Neural progenitor cell (in vitro differentiated cells): Measurements from ENCODE around the gene HDAC1. TPM values are rescaled to one million over a fixed set of nuclear protein-coding genes. Genes with fewer than 3 reads are reported as not detected.

ENCODE experiments used
- DNase-seq: peaks from one replicate; pipeline ENCODE4 v3.0.0-alpha.2; 2016; ENCODE audit warnings: low spot score
- H2AFZ ChIP-seq: fragments of 200-600 bp; sonication (generic); replicated peaks from 2 replicates; pipeline ENCODE4 v1.6.1; 2016; ENCODE audit warnings: antibody characterized with exemption
- H3F3A ChIP-seq: fragments of 200-600 bp; sonication (generic); 2 replicates; pipeline ENCODE4 v1.6.1; 2016; ENCODE audit warnings: antibody characterized with exemption, low read depth
- H3K27ac ChIP-seq: fragments of 200-600 bp; sonication (generic); 2 replicates; pipeline ENCODE4 v1.5.1; 2016; ENCODE audit warnings: mild to moderate bottlenecking
- H3K27me3 ChIP-seq: fragments of 200-600 bp; sonication (generic); 2 replicates; pipeline ENCODE4 v1.6.1; 2016; ENCODE audit warnings: mild to moderate bottlenecking, moderate library complexity
- H3K36me3 ChIP-seq: fragments of 200-600 bp; sonication (generic); 2 replicates; pipeline ENCODE4 v1.5.1; 2016
- H3K4me1 ChIP-seq: fragments of 200-600 bp; sonication (generic); 2 replicates; pipeline ENCODE4 v1.6.1; 2016; ENCODE audit warnings: mixed run types
- H3K4me2 ChIP-seq: fragments of 200-600 bp; sonication (generic); 2 replicates; pipeline ENCODE4 v1.6.1; 2016
- H3K4me3 ChIP-seq: fragments of 200-600 bp; sonication (generic); 2 replicates; pipeline ENCODE4 v1.5.1; 2016
- H3K79me2 ChIP-seq: fragments of 200-600 bp; sonication (generic); 2 replicates; pipeline ENCODE4 v1.6.1; 2016; ENCODE audit warnings: low read depth
- H3K9ac ChIP-seq: fragments of 200-600 bp; sonication (generic); 2 replicates; pipeline ENCODE4 v1.6.1; 2016
- H3K9me3 ChIP-seq: fragments of 200-600 bp; sonication (generic); 2 replicates; pipeline ENCODE4 v1.5.1; 2016; ENCODE audit warnings: low read depth
- H4K20me1 ChIP-seq: fragments of 200-600 bp; sonication (generic); 2 replicates; pipeline ENCODE4 v1.6.1; 2016; ENCODE audit warnings: low read depth
- H3K27ac Mint-ChIP-seq: 3 replicates; pipeline ENCODE4 v1.8.0; 2021; ENCODE audit warnings: mixed read lengths
- H3K27me3 Mint-ChIP-seq: 2 replicates; pipeline ENCODE4 v1.8.0; 2022; ENCODE audit warnings: low read depth, mild to moderate bottlenecking, inconsistent platforms, moderate library complexity, mixed read lengths; ENCODE audit not compliant: insufficient read depth
- H3K36me3 Mint-ChIP-seq: 3 replicates; pipeline ENCODE4 v1.8.0; 2021; ENCODE audit warnings: mixed read lengths
- H3K4me1 Mint-ChIP-seq: 3 replicates; pipeline ENCODE4 v1.8.0; 2021; ENCODE audit warnings: mixed read lengths
- H3K4me3 Mint-ChIP-seq: 3 replicates; pipeline ENCODE4 v1.8.0; 2021; ENCODE audit warnings: mild to moderate bottlenecking, moderate library complexity, mixed read lengths
- H3K9me3 Mint-ChIP-seq: 3 replicates; pipeline ENCODE4 v1.8.0; 2020; ENCODE audit warnings: mixed read lengths
- CTCF ChIP-seq: fragments of 200-600 bp; sonication (generic); IDR thresholded peaks from 2 replicates; pipeline ENCODE4 v1.5.1; 2017; ENCODE audit warnings: antibody characterized with exemption, mild to moderate bottlenecking
- EZH2 ChIP-seq: fragments of 200-600 bp; sonication (generic); IDR thresholded peaks from 2 replicates; pipeline ENCODE4 v1.6.1; 2017; ENCODE audit warnings: antibody characterized with exemption, mild to moderate bottlenecking, moderate library complexity
- EZH2phosphoT487 ChIP-seq: fragments of 200-600 bp; sonication (generic); IDR thresholded peaks from 2 replicates; pipeline ENCODE4 v1.6.1; 2017; ENCODE audit warnings: antibody characterized with exemption
- total RNA-seq: library from RNA; depleted of rRNA; stranded (reverse); fragments of >200 nt; gene quantifications from 2 replicates; pipeline ENCODE4 v1.2.3, GENCODE V29; 2015; ENCODE audit warnings: low replicate concordance

Gene HDAC1
- total RNA-seq, 1 donor from 2014 or later, result 129 TPM

DNA sequence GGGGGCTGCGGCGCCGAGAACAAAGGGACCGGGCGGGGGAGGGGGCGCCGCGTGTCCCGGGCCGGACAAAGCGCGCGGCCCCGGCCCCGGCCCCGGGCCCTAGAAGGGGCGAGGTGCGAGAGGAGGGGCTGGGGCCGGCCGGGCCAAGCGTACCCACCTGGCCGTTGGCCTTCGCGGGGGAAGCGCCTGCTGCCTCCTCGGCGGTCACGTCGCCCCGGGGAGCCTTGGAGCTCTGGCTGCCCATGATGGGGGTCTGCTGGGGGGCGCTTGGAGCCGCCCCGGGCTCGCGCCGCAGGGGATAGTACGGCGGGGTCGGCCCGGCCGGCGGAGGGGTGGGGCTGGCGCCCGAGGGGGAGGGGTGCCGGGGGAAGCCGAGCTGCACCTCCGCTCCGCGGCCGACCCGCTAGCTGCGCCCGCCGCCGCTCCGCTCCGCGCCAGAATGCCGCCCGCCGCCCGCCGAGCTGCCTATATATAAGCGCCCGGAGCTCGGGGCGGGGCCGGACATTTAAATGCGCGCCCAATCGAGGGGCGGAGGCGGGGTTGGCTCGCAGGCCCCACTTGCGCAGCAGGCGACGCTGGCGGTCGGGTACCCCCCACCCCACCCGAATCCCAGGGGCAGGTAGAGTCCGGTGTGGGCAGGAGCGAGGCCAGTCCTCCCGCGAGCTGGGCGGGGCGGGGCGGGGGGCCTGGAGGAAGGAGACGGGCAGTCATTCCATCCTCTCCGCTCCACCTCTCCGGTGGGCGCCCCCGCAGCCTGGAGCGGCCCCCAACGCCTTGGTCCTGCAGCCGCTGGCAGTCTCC is 44.1 kb downstream of the HDAC1 start, which contains the start of gene MARCKSL1:
MARCKSL1 (minus strand) TSS at position 444 of the 801 bp plus-strand sequence; CDS start at position 244, 200 bp downstream.
- Mint-ChIP-seq H3K9me3 (no peaks in the 10 kb centered on the region), H3K4me1 (peaks cover 44% of the 10 kb centered on the region), H3K27me3 (peaks cover 24% of the 10 kb centered on the region), H3K4me3 (peak within 1 kb of the TSS; percentile 99), H3K36me3 (peaks cover 29% of the 10 kb centered on the region), H3K27ac (peak within 1 kb of the TSS; percentile 98)
- Histone ChIP-seq H4K20me1 (peaks cover 48% of the 10 kb centered on the region), H2AFZ (peak within 1 kb of the TSS; percentile 22), H3K36me3 (peaks cover 6% of the 10 kb centered on the region), H3K27me3 (peaks cover 7% of the 10 kb centered on the region), H3K27ac (peak within 1 kb of the TSS; percentile 93), H3K4me2 (peak within 1 kb of the TSS; percentile 100), H3K9me3 (no peaks in the 10 kb centered on the region), H3K9ac (peak within 1 kb of the TSS; percentile 96), H3K4me3 (peak within 1 kb of the TSS; percentile 100), H3K4me1 (peaks cover 36% of the 10 kb centered on the region), H3F3A (peaks cover 56% of the 10 kb centered on the region), H3K79me2 (peaks cover 35% of the 10 kb centered on the region)
- TF ChIP-seq EZH2 (peak; percentile 24), EZH2phosphoT487 (no peak), CTCF (no peak)
- peak; percentile 92 for DNase-seq

DNA sequence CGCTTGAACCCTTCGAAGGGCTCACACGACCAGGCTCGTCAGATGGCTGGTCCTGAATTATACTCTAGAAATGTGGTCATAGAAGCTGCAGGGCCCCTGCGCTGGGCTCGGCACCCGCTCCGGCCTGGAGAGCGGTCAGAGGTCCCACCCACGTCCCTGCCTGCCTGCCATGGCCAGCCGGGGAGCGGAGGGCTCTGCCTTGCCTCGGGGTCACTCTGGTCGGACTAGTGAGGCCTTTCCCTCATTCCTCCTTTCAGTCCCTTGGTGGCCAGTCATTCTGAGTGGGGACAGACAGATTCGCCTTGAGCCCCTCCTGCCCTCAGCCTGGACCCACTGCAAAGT is 44.7 kb downstream of the HDAC1 start:
- Histone ChIP-seq H3K36me3 (peaks cover 6% of the 10 kb centered on the region), H3K79me2 (peaks cover 35% of the 10 kb centered on the region), H2AFZ (peak overlapping the region; percentile 22), H3K4me3 (peak overlapping the region; percentile 100), H3K4me1 (peaks cover 36% of the 10 kb centered on the region), H3K9ac (no peak overlapping the region), H3K27me3 (peaks cover 7% of the 10 kb centered on the region), H3K27ac (no peak overlapping the region), H4K20me1 (peaks cover 43% of the 10 kb centered on the region), H3K9me3 (no peaks in the 10 kb centered on the region), H3K4me2 (peak overlapping the region; percentile 100), H3F3A (peaks cover 51% of the 10 kb centered on the region)
- H3K27me3 Mint-ChIP-seq, result peaks cover 21% of the 10 kb centered on the region
- H3K36me3 Mint-ChIP-seq, result peaks cover 23% of the 10 kb centered on the region
- peaks cover 40% of the 10 kb centered on the region for H3K4me1 Mint-ChIP-seq
- no peak for DNase-seq
- peak overlapping the region; percentile 84 for H3K4me3 Mint-ChIP-seq
- H3K9me3 Mint-ChIP-seq, result no peaks in the 10 kb centered on the region
- TF ChIP-seq EZH2phosphoT487, result no peak
- H3K27ac Mint-ChIP-seq, result no peak overlapping the region

DNA sequence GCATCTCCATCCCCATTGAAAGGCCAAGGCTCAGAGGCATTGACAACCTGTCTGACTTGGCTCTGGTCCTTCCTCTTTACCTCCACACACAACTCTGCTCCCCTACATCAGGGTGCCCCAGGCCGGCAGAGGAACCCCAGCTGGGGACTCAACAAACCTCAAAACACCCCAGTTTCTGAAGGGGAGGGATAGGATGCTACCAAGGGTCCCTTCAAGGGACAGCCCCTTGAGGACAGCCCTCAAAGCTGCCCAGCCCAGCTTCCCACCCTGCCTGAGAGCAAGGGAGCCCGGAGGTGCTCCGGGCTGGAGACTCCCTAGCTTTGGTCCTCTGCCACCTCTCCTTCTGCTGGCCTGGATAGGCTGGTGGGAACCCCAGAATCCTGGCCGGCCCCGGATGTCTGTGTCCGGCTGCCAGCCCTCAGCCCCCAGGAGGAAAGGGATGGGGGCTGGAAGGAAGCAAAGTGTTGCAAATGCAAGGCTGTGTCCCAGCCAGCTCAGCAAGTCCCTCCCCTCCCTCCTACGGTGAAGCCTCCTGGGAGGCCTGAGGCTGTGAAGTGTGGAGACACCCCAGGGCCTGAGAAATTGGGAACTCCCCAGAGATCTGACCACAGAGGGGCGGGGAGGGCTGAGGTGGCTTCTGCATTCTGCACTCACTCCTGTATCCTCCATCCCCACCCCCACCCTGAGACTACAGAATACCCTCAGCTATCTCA is 45.2 kb downstream of the HDAC1 start:
- no peak overlapping the region for H3K9ac ChIP-seq
- peaks cover 17% of the 10 kb centered on the region for H3K27me3 Mint-ChIP-seq
- DNase-seq, result no peak
- peaks cover 35% of the 10 kb centered on the region for H3K79me2 ChIP-seq
- no peak overlapping the region for H3K4me2 ChIP-seq
- no peak overlapping the region for H2AFZ ChIP-seq
- peaks cover 37% of the 10 kb centered on the region for H3K4me1 Mint-ChIP-seq
- H3K27me3 ChIP-seq, result peaks cover 7% of the 10 kb centered on the region
- no peak overlapping the region for H3K27ac ChIP-seq
- no peaks in the 10 kb centered on the region for H3K9me3 Mint-ChIP-seq
- H3K4me3 Mint-ChIP-seq, result peak overlapping the region; percentile 84
- H3K27ac Mint-ChIP-seq, result no peak overlapping the region
- TF ChIP-seq CTCF, result no peak
- TF ChIP-seq EZH2phosphoT487, result no peak
- no peak for TF ChIP-seq EZH2
- no peaks in the 10 kb centered on the region for H3K9me3 ChIP-seq
- peaks cover 6% of the 10 kb centered on the region for H3K36me3 ChIP-seq
- H3K4me3 ChIP-seq, result no peak overlapping the region
- H3K36me3 Mint-ChIP-seq, result peaks cover 18% of the 10 kb centered on the region
- H3F3A ChIP-seq, result peaks cover 45% of the 10 kb centered on the region
- H4K20me1 ChIP-seq, result peaks cover 37% of the 10 kb centered on the region
- peaks cover 36% of the 10 kb centered on the region for H3K4me1 ChIP-seq
